HG03469 (cell line): ENCODE measurements around the gene KIF11.
"Not testable (repeated sequence)": the region's sequence is repeated elsewhere in the genome, so short reads cannot be mapped to it uniquely, and the experiment has no call there.

Source experiments
- ATAC-seq: cut with Tn5 transposase; IDR thresholded peaks from one replicate; pipeline ENCODE4 v1.9.1; 2021; ENCODE audit warnings: mild to moderate bottlenecking, moderate library complexity, moderate number of reproducible peaks; ENCODE audit not compliant: unreplicated experiment

The KIF11 gene

GRCh38 chr10:92592761-92593618, at the start of gene KIF11:
TSS of gene KIF11 (plus strand) at chr10:92593130. CDS start at chr10:92593376, 246 bp downstream.
- ATAC-seq: peak; percentile 68

GRCh38 chr10:92544296-92544695, 48.6 kb upstream of the KIF11 start:
- ATAC-seq: no peak

GRCh38 chr10:92545556-92545955, 47.4 kb upstream of the KIF11 start:
- no peak for ATAC-seq

GRCh38 chr10:92547676-92548075, 45.3 kb upstream of the KIF11 start:
- ATAC-seq: no peak

GRCh38 chr10:92550924-92551323, 42.0 kb upstream of the KIF11 start:
- no peak for ATAC-seq

- ATAC-seq: no peak
These were observed 40.6 kb upstream of the KIF11 start for GRCh38 chr10:92552310-92552709.

GRCh38 chr10:92553959-92554358, 39.0 kb upstream of the KIF11 start:
- ATAC-seq: no peak

GRCh38 chr10:92559046-92559445, 33.9 kb upstream of the KIF11 start:
- ATAC-seq: no peak

GRCh38 chr10:92562424-92562823, 30.5 kb upstream of the KIF11 start:
- ATAC-seq: no peak

GRCh38 chr10:92567952-92568600, 24.9 kb upstream of the KIF11 start:
- peak; percentile 71 for ATAC-seq

GRCh38 chr10:92569071-92569470, 23.9 kb upstream of the KIF11 start:
- ATAC-seq: no peak

- ATAC-seq: not testable (repeated sequence)
These were observed 23.3 kb upstream of the KIF11 start for GRCh38 chr10:92569663-92570062.

GRCh38 chr10:92571649-92572048, 21.3 kb upstream of the KIF11 start:
- no peak for ATAC-seq

- ATAC-seq: no peak
These were observed 20.4 kb upstream of the KIF11 start for GRCh38 chr10:92572362-92573090.

GRCh38 chr10:92573091-92573797, 19.7 kb upstream of the KIF11 start:
- ATAC-seq: peak; percentile 12

GRCh38 chr10:92573798-92574547, 19.0 kb upstream of the KIF11 start, which contains the start of gene IDE:
TSS of gene IDE (minus strand) at chr10:92574093. CDS start at chr10:92574019, 74 bp downstream.
- ATAC-seq: peak; percentile 47

GRCh38 chr10:92574548-92575261, 18.2 kb upstream of the KIF11 start:
- ATAC-seq: peak; percentile 9

- no peak for ATAC-seq
These were observed 17.0 kb upstream of the KIF11 start for GRCh38 chr10:92575961-92576360.

- ATAC-seq: not testable (repeated sequence)
These were observed 10.6 kb upstream of the KIF11 start for GRCh38 chr10:92582347-92582746.
